MCF 10A (cell line): ENCODE results near the gene DNAJC10. TPM values are rescaled to one million over a fixed set of nuclear protein-coding genes. Genes with fewer than 3 reads are reported as not detected.

Experiments
- BruUV-seq: library from RNA; stranded (reverse); fragments of 400-500 nt; replicated peaks from 2 replicates; lab custom pipeline; 2021; lab: Mats Ljungman, UMichigan
- CTCF ChIA-PET: fragments of 300-600 bp; sonication (Branson Sonifier 250); formaldehyde crosslinking; extraction: SDS; loops from one replicate; lab custom pipeline; 2021; ENCODE audit warnings: antibody characterized with exemption, inconsistent platforms; lab: Yijun Ruan, JAX
- POLR2A ChIA-PET: fragments of 300-600, 350-650 bp; sonication (Branson Sonifier 250); formaldehyde crosslinking; extraction: SDS; loops from one replicate; lab custom pipeline; 2020; ENCODE audit warnings: antibody characterized with exemption, inconsistent platforms; lab: Yijun Ruan, JAX
- DNase-seq: peaks from one replicate; pipeline ENCODE4 v3.0.0-alpha.2; 2018; ENCODE audit not compliant: unreplicated experiment
- H3K27ac Mint-ChIP-seq: one replicate; pipeline ENCODE4 v1.8.0; 2022; ENCODE audit warnings: mild to moderate bottlenecking, low read depth, mixed read lengths; ENCODE audit not compliant: unreplicated experiment
- H3K27me3 Mint-ChIP-seq: one replicate; pipeline ENCODE4 v1.8.0; 2022; ENCODE audit warnings: mixed read lengths; ENCODE audit not compliant: insufficient read depth, unreplicated experiment
- H3K36me3 Mint-ChIP-seq: one replicate; pipeline ENCODE4 v1.8.0; 2022; ENCODE audit warnings: mild to moderate bottlenecking, moderate library complexity, mixed read lengths; ENCODE audit not compliant: insufficient read depth, unreplicated experiment
- H3K4me1 Mint-ChIP-seq: one replicate; pipeline ENCODE4 v1.8.0; 2022; ENCODE audit warnings: mixed read lengths; ENCODE audit not compliant: insufficient read depth, unreplicated experiment
- H3K4me3 Mint-ChIP-seq: one replicate; pipeline ENCODE4 v1.8.0; 2022; ENCODE audit warnings: mild to moderate bottlenecking, moderate library complexity, mixed read lengths; ENCODE audit not compliant: unreplicated experiment
- H3K9me3 Mint-ChIP-seq: one replicate; pipeline ENCODE4 v1.8.0; 2022; ENCODE audit warnings: mixed read lengths; ENCODE audit not compliant: unreplicated experiment
- intact Hi-C: fragments of 100-400 bp; cut with micrococcal nuclease; formaldehyde crosslinking; loops from 2 replicates; pipeline ENCODE4 v1.14.1; 2022
- total RNA-seq: library from RNA; stranded (reverse); gene quantifications from 2 replicates; pipeline ENCODE4 v1.2.3, GENCODE V29; 2022
- TF ChIP-seq, protein P1 (sequence below): fragments of 200-600 bp; IDR thresholded peaks from one replicate; pipeline ENCODE4 v1.8.0; 2022; ENCODE audit warnings: antibody characterized with exemption, mild to moderate bottlenecking; ENCODE audit not compliant: unreplicated experiment

Gene DNAJC10
- total RNA-seq, 1 experiment from 2014 or later = 204 TPM

- intact Hi-C loops = no loop called here
- TF ChIP-seq, protein P1, sequence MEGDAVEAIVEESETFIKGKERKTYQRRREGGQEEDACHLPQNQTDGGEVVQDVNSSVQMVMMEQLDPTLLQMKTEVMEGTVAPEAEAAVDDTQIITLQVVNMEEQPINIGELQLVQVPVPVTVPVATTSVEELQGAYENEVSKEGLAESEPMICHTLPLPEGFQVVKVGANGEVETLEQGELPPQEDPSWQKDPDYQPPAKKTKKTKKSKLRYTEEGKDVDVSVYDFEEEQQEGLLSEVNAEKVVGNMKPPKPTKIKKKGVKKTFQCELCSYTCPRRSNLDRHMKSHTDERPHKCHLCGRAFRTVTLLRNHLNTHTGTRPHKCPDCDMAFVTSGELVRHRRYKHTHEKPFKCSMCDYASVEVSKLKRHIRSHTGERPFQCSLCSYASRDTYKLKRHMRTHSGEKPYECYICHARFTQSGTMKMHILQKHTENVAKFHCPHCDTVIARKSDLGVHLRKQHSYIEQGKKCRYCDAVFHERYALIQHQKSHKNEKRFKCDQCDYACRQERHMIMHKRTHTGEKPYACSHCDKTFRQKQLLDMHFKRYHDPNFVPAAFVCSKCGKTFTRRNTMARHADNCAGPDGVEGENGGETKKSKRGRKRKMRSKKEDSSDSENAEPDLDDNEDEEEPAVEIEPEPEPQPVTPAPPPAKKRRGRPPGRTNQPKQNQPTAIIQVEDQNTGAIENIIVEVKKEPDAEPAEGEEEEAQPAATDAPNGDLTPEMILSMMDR = no peak
- no peak for DNase-seq
- no TSS peak for BruUV-seq
- no peaks in the 10 kb centered on the region for H3K27me3 Mint-ChIP-seq
- no peaks in the 10 kb centered on the region for H3K4me1 Mint-ChIP-seq
- no peak overlapping the region for H3K27ac Mint-ChIP-seq
- H3K9me3 Mint-ChIP-seq = no peaks in the 10 kb centered on the region
- POLR2A ChIA-PET = interaction anchor here (0.7 to 1.0 kb wide), 2 partner anchors 12 to 25 kb away, joined by 4 read pairs; no protein-coding TSS in a partner anchor
- H3K36me3 Mint-ChIP-seq = peaks cover 82% of the 10 kb centered on the region
- no peak overlapping the region for H3K4me3 Mint-ChIP-seq
- CTCF ChIA-PET = interaction anchor here (1.0 to 2.1 kb wide), 4 partner anchors 9 to 13 kb away, joined by 3 to 7 read pairs (median 4); no protein-coding TSS in a partner anchor
Measured at GRCh38 chr2:182754231-182754630, 38.2 kb downstream of the DNAJC10 start.

GRCh38 chr2:182758379-182758778 lies 42.3 kb downstream of the DNAJC10 start:
- CTCF ChIA-PET = interaction anchor here (0.6 to 1.6 kb wide), 2 partner anchors 9 to 104 kb away, joined by 5 to 8 read pairs; no protein-coding TSS in a partner anchor
- POLR2A ChIA-PET = no interaction called here
- peaks cover 77% of the 10 kb centered on the region for H3K36me3 Mint-ChIP-seq
- H3K4me3 Mint-ChIP-seq = no peak overlapping the region
- no TSS peak for BruUV-seq
- H3K27ac Mint-ChIP-seq = no peak overlapping the region
- no peak for DNase-seq
- peaks cover 14% of the 10 kb centered on the region for H3K4me1 Mint-ChIP-seq
- no peaks in the 10 kb centered on the region for H3K27me3 Mint-ChIP-seq
- no peaks in the 10 kb centered on the region for H3K9me3 Mint-ChIP-seq
- intact Hi-C loops = no loop called here
- TF ChIP-seq, protein P1 = no peak

- intact Hi-C loops = loop anchor here (10.0 kb wide), 2 partner anchors 483 to 603 kb away; no protein-coding TSS in a partner anchor
Measured at GRCh38 chr2:182761903-182762302, 45.8 kb downstream of the DNAJC10 start.

GRCh38 chr2:182763311-182763912 lies 47.4 kb downstream of the DNAJC10 start:
- no TSS peak for BruUV-seq
- H3K27me3 Mint-ChIP-seq = no peaks in the 10 kb centered on the region
- intact Hi-C loops = loop anchor here (1.0 to 10.0 kb wide), 3 partner anchors 331 to 601 kb away; no protein-coding TSS in a partner anchor
- TF ChIP-seq, protein P1 = peak; percentile 52
- peaks cover 14% of the 10 kb centered on the region for H3K4me1 Mint-ChIP-seq
- no peak overlapping the region for H3K4me3 Mint-ChIP-seq
- POLR2A ChIA-PET = interaction anchor here (1.1 kb wide), 1 partner anchor 216 kb away, joined by 4 read pairs; no protein-coding TSS in a partner anchor
- CTCF ChIA-PET = interaction anchor here (0.6 to 2.9 kb wide), 26 partner anchors 8 to 578 kb away, joined by 3 to 26 read pairs (median 4); no protein-coding TSS in a partner anchor
- no peaks in the 10 kb centered on the region for H3K9me3 Mint-ChIP-seq
- H3K27ac Mint-ChIP-seq = no peak overlapping the region
- H3K36me3 Mint-ChIP-seq = peaks cover 54% of the 10 kb centered on the region
- DNase-seq = peak; percentile 56

More at GRCh38 chr2:182761903-182762302, 45.8 kb downstream of the DNAJC10 start:
- Mint-ChIP-seq H3K27ac (peak overlapping the region; percentile 47), H3K4me3 (no peak overlapping the region), H3K27me3 (no peaks in the 10 kb centered on the region), H3K36me3 (peaks cover 59% of the 10 kb centered on the region), H3K4me1 (peaks cover 14% of the 10 kb centered on the region), H3K9me3 (no peaks in the 10 kb centered on the region)
- ChIA-PET POLR2A (no interaction called here), CTCF (interaction anchor here (1.3 to 2.9 kb wide), 2 partner anchors 45 to 218 kb away, joined by 3 to 26 read pairs; no protein-coding TSS in a partner anchor)
- TF ChIP-seq, protein P1 = no peak
- no peak for DNase-seq
- BruUV-seq = no TSS peak
